ENCODE measurements around the gene CPXM2.

CPXM2 gene

GRCh38 chr10:123795846-123796590, 95.6 kb downstream of the CPXM2 start:
- DNase-seq: no peak

GRCh38 chr10:123795196-123795780, 96.3 kb downstream of the CPXM2 start:
- DNase-seq: no peak

GRCh38 chr10:123792248-123792978, 99.2 kb downstream of the CPXM2 start:
- no peak for DNase-seq

GRCh38 chr10:123790132-123790885, 101.3 kb downstream of the CPXM2 start:
- no peak for DNase-seq

GRCh38 chr10:123788981-123789380, 102.6 kb downstream of the CPXM2 start:
- DNase-seq: no peak

GRCh38 chr10:123787566-123787965, 104.0 kb downstream of the CPXM2 start:
- DNase-seq: no peak

- DNase-seq: no peak
Observed at GRCh38 chr10:123786896-123787295, 104.7 kb downstream of the CPXM2 start.

- DNase-seq: no peak
Observed at GRCh38 chr10:123786306-123786705, 105.3 kb downstream of the CPXM2 start.

GRCh38 chr10:123784646-123785045, 107.0 kb downstream of the CPXM2 start:
- no peak for DNase-seq

- no peak for DNase-seq
Observed at GRCh38 chr10:123784216-123784615, 107.4 kb downstream of the CPXM2 start.

- no peak for DNase-seq
Observed at GRCh38 chr10:123783296-123783695, 108.3 kb downstream of the CPXM2 start.

- no peak for DNase-seq
Observed at GRCh38 chr10:123782549-123782948, 109.1 kb downstream of the CPXM2 start.

- no peak for DNase-seq
Observed at GRCh38 chr10:123781956-123782500, 109.6 kb downstream of the CPXM2 start.

- DNase-seq: no peak
Observed at GRCh38 chr10:123781324-123781900, 110.2 kb downstream of the CPXM2 start.

- DNase-seq: no peak
Observed at GRCh38 chr10:123778719-123779517, 112.7 kb downstream of the CPXM2 start.

GRCh38 chr10:123777881-123778280, 113.7 kb downstream of the CPXM2 start:
- no peak for DNase-seq

- no peak for DNase-seq
Observed at GRCh38 chr10:123774132-123774742, 117.4 kb downstream of the CPXM2 start.

- no peak for DNase-seq
Observed at GRCh38 chr10:123772645-123773508, 118.7 kb downstream of the CPXM2 start.

- no peak for DNase-seq
Observed at GRCh38 chr10:123771877-123772644, 119.5 kb downstream of the CPXM2 start.
